Midbrain (tissue), 1 donor: ENCODE results near the gene INO80B.

ENCODE experiments used
- DNase-seq: peaks from one replicate; lab custom pipeline; 2025; lab: John Stamatoyannopoulos, UW

The INO80B gene

GRCh38 chr2:74502147-74502719, 47.3 kb downstream of the INO80B start:
- no peak for DNase-seq

- no peak for DNase-seq
Measured at GRCh38 chr2:74502720-74503505, 48.0 kb downstream of the INO80B start.

- no peak for DNase-seq
Measured at GRCh38 chr2:74503506-74504475, 48.9 kb downstream of the INO80B start.

DNA sequence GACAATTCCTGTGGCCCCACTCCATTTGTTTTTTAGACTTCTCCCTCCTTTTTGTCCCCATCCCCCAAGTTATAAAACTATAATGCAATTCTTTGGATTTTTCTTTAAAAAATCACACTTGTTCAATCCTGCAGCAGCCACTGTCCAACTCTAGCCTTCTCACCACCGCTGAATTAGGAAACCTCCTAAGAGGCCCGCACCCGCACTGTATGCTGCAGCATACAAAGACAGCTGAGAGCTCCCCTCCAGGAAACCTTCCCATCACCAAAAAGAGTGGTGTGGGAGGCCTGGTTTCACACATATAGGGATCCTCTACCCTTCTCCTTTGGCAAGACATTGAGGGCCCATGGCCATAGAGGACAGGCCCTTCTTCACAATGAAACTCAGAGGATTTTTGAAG, 49.7 kb downstream of the INO80B start:
- no peak for DNase-seq

DNA sequence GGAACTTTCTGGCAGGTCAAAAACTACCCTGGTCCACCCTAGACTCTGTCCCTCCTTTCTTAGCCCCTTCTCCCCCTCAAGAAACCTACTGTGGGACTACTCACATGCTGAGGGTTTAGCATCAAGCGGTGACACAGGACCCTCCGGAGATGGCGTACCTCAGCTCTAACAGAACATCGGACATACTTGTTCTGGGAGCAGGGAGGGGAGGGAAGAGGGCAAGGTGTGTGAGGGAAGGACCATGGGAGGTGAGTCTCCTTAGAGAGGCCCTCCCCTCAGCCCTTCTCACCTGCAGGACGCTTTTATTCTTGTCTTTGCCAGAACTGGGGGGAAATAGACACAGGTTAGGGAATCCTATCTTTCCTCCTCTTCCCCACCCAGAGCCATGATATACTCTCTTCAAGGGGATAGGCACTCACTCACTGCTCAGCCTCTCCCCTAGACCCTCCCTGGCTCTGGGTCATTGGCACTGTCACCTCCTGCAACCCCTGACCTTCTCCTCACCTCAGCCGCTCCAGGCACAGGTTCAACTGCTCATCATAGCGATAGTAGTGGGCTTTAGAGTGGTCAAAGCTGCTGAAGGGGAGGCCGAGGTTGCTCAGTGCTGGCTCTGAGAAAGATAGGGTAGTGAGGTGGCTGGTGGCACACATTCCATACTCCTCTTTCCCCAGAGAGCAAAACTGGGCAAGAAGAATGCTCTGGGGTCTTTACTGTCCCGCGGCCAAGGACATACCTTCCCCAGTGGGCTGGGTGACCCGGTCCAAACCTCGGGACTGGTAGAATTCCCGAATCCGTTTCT, 50.8 kb downstream of the INO80B start:
- no peak for DNase-seq

GRCh38 chr2:74507145-74507925, 52.4 kb downstream of the INO80B start, which contains the start of gene PCGF1:
Gene PCGF1, minus strand, starts transcription at chr2:74507695. Its CDS starts 27 bp downstream, at chr2:74507668.
- peak; percentile 96 for DNase-seq
